HG02678 (cell line): ENCODE measurements around the gene MYBPC2.

Experiments used
- ATAC-seq: cut with Tn5 transposase; IDR thresholded peaks from one replicate; pipeline ENCODE4 v1.9.1; 2021; ENCODE audit warnings: mild to moderate bottlenecking, moderate library complexity; ENCODE audit not compliant: unreplicated experiment

The MYBPC2 gene

DNA sequence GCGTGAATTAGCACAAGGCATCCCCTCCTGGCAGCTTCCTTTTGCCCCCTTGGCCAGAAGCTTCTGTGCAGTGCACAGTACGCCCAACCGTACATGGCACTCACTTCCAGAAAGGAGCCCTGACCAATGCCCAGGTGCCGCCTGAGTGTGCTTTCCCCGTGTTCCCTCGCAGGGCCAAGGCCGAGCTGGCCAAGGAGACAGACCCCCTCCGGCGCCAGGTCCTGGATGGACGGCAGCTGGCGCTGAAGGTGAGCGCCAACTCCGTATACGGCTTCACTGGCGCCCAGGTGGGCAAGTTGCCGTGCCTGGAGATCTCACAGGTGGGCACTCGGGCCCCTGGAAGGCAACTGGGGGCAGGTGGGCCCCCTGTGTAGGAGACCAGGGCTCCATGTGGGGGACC, 23.3 kb upstream of the MYBPC2 start:
- no peak for ATAC-seq

DNA sequence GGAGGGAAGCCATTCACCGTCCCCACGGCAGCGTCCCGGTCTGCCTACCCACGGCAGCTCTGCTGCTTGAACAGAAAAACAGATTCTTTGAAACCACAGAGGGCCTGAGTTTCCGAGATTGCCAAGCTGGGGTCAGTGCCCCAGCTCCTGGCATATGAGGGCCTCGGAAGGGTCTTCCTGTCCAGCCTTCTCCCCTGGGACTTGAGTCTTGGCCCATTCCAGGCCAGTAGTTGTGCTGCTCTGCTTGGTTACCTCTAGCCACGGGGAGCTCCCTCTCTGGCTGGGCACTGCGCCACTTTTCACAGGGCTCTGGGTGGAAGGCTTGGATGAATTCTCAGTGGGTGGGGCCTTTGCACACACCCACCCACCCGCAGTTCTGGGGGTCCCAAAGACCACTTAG, 22.6 kb upstream of the MYBPC2 start:
- no peak for ATAC-seq

GRCh38 chr19:50412419-50412818, 20.3 kb upstream of the MYBPC2 start:
- no peak for ATAC-seq

DNA sequence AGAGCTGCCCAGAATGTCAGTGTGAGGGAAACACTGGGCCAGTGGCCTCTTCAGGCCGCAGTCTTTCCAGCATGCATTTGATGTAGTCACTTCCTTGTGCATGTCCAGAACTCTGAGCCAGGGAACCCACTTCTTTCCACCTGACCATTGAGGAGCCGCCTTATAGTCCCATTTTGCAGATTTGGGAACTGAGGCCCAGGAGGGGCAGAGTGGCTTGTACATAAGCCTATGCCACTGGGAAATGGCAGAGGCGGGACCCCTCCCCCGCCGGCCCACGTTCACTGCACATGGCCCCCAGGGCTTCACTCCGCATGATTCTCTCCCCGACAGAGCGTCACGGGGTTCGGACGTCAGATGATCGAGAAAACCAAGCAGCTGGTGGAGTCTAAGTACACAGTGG, 19.6 kb upstream of the MYBPC2 start:
- ATAC-seq, result no peak

GRCh38 chr19:50413531-50413930, 19.2 kb upstream of the MYBPC2 start:
- ATAC-seq, result no peak

- ATAC-seq, result peak; percentile 23
Observed at GRCh38 chr19:50414864-50415660, 17.6 kb upstream of the MYBPC2 start.

DNA sequence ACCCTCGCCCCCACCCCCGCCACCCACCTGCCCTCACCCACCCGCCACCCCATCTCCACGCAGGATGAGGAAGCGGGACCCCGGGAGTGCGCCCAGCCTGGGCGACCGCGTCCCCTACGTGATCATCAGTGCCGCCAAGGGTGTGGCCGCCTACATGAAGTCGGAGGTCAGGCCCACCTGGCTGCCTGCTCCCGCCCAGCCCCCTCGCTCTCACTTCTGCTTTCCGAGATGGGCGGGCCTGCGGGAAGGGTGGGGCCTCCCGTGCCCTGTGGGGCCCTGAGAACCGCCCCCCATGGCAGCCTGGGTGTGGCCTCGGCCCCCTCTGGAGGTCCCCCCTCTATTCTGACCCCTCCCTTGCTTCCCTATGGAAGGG, 17.0 kb upstream of the MYBPC2 start:
- peak; percentile 49 for ATAC-seq

DNA sequence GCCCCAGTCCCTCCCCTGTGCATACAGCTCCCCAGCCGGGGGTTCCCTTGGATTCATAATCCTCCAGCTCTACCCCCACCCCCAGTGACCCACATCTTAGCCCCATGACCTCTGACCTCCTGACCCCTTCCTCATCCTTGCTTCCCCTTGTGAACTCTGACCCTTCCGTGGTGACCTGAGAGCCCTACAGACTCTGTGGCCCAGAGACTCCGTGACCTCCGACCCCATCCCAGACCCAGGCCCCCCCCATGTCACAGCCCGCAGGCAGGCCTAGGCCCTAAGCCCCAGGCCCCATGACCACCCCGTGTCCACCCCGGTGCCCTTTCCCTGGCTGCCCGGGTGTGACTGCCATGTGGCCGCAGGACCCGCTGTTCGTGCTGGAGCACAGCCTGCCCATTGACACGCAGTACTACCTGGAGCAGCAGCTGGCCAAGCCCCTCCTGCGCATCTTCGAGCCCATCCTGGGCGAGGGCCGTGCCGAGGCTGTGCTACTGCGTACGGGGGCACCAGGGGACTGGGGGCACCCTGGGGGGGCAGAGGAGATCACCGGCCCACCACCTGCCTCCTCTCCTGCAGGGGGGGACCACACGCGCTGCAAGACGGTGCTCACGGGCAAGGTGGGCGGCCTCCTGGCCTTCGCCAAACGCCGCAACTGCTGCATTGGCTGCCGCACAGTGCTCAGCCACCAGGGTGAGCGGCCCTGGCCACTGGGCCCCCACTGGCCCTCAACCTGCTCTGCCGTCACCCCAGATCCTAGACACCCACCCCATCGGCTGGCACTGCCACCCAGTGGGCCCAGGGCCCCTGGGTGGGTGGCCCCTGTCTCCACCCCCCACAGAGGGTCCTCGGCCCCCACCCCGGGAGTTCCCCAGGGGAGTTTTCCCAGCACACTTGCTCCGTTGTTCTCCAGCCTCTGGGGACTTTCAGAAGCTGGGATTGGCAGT, 16.4 kb upstream of the MYBPC2 start:
- ATAC-seq, result no peak

DNA sequence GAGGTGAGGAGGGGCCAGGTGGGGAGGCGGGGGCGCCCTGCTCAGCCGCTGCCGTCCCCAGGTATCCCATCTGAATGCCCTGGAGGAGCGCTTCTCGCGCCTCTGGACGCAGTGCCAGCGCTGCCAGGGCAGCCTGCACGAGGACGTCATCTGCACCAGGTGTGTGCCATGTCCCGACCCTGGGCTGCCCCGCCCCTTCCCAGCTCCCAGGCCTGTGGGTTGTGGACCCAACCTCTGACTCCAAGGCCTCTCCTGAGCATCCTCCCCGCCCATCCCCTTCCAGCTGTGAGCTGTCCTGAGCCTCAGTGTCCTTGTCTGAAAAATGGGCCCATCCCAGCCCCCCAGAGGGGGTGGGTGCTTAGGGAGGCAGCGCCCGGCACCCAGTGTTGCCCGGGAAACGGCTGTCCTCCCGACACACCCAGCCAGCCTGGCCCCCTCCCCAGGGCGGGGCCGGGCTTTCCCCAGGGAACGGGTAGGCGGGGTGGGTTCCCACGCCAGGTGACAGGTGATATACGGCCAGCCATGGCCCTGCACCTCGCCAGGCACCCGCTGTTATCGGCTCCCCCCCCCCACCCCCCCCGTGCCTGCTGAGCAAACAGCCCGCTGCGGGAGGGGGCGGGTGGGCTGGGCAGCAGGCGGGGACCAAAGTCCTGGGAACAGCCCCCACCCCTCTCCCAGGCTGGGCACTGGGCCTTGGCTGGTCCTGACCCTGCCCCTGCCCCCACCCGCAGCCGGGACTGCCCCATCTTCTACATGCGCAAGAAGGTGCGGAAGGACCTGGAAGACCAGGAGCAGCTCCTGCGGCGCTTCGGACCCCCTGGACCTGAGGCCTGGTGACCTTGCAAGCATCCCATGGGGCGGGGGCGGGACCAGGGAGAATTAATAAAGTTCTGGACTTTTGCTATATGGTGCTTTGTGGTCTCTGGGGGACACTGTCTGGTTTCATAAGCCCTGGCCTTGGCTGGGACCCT, 15.3 kb upstream of the MYBPC2 start:
- no peak for ATAC-seq

- ATAC-seq, result no peak
Observed at GRCh38 chr19:50418176-50419021, 14.3 kb upstream of the MYBPC2 start, which contains the start of gene SPIB. Gene SPIB, plus strand, starts transcription at chr19:50418938. Its CDS starts 25 bp downstream, at chr19:50418963.

GRCh38 chr19:50419022-50419579, 13.6 kb upstream of the MYBPC2 start:
- ATAC-seq, result no peak

DNA sequence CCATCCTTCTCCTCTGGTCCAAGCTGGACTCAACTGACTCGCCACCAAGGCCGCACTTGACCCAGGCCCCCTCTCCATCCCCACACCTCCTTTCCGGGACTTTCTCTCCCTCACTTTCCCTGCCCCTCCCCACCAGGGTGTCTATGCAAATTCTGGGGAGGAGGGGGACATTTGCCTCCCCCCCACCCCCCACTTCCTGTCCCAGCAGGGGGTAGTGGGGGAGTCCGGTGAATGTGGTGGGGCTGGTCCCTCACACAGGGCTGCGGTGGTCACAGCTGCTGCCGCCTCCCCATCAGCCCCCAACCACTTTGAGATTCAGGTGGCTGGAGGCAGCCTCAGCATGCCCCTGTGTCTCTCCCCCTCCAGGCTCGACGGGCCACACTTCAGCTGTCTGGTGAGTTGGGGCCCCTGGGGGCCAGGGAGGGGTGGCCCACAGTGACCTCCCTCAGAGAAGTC, 13.1 kb upstream of the MYBPC2 start:
- no peak for ATAC-seq

DNA sequence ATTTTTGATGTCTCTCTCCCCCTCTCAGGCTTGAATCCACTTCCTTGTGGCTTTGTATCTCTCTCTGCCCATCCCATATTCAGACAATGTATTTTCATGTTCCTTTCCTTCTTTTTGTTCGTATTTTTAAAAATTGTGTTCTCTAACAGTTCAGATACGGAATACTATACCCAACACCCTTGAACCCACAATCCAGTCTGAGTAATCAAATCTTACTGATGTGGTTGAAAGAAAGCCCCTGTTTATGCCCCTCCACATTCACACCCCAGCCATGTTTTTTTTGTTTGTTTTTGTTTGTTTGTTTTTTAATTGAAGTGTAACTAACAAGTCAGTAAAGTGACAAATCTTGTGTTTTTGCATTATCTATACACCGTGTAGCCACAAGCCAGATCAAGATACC, 12.6 kb upstream of the MYBPC2 start:
- no peak for ATAC-seq

DNA sequence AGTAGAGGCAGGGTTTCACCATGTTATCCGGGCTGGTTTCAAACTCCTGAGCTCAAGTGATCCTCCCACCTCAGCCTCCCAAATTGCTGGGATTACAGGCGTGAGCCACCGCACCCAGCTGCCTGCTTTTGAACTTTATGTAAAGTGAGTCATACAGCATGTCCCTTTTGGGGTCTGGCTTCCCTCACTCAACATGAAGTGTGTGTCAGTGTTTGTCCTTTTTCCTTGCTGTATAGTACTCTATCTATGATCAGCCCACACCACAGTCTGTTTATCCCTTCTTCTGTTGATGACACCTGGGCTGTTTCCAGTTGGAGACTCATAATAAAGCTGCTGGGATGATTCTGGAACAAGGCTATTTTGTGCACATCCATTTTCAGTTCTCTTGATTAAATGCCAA, 11.9 kb upstream of the MYBPC2 start:
- ATAC-seq, result no peak

DNA sequence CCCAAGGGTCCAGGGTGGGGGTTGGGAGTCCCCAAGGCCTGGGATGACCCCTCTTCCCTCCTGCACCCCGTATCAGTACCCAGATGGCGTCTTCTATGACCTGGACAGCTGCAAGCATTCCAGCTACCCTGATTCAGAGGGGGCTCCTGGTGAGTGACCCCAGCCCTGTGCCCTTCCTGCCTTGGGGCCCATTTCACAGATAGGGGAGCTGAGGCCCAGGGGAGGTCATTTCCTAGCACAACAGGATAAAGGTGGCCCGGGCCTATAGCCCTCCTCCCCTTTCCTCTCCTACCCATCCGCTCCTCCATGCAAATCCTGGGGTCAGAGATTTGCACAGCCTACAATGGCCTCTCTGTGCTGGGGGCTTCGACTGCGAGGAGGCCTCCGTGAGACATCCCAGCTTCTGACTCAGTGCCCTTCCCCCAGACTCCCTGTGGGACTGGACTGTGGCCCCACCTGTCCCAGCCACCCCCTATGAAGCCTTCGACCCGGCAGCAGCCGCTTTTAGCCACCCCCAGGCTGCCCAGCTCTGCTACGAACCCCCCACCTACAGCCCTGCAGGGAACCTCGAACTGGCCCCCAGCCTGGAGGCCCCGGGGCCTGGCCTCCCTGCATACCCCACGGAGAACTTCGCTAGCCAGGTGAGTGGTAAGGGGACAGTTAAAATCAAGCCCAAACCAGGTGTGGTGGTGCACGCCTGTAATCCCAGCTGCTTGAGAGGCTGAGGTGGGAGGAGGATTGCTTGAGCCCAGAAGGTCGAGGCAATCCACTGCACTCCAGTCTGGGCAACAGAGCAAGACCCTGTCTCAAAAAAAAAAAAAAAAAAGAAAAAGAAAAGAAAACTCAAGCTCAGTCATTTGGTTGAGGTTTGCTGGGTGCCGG, 10.1 kb upstream of the MYBPC2 start:
- no peak for ATAC-seq

DNA sequence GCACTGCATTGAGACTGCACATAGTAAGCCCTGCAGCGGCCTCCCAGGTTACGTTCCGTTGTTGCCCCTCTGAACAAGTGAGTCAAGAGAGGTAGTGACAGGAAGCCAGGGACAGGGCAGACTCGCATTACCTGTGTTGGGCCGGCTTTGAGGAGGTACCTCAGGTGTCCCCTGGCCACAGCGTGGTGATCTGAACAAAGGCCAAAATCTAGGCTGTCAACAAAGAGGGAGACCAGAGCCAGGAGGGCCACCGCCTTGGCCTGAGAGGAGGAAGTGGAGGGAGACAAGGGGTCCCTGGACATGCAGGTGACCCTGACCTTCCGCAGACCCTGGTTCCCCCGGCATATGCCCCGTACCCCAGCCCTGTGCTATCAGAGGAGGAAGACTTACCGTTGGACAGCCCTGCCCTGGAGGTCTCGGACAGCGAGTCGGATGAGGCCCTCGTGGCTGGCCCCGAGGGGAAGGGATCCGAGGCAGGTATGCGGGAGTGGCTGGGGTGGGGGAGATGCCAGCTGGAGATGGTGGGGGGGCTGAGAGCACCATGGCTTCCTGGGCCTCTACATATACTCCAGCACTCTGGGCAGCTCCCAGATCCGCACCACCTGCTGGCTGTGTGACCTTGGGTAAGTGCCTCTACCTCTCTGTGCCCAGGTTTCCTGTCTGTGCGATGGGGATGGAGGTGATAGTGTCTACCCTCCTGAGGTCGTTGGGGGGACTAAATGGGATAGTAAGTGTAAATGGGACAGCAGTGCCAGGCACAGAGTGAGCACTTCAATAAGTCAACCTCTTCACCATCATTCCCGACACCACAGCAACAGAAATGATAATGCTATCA, 9.2 kb upstream of the MYBPC2 start:
- no peak for ATAC-seq

DNA sequence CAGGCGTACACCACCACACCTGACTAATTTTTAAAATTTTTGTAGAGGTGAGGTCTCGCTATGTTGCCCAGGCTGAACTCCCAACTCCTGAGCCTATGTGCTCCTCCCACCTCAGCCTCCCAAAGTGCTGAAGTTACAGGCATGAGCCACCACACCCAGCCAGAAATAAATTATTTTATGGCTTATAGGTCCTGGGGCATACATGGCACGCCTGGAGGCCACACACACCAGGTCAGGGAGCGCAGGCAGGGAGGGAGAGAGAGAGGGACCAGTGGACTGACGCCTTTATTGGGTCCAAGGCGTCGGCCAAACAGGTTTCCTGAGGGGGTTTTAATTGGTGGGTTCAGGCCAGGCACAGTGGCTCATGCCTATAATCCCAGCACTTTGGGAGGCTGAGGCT, 7.1 kb upstream of the MYBPC2 start:
- no peak for ATAC-seq
